HEK293 (cell line): Measurements from ENCODE around the gene SLC35F3.
"Not testable (repeated sequence)": the region's sequence is repeated elsewhere in the genome, so short reads cannot be mapped to it uniquely, and the experiment has no call there.

Experiments used
- CTCF ChIA-PET: fragments of 350-600 bp; formaldehyde crosslinking; extraction: SDS; loops from one replicate; lab custom pipeline; 2021; ENCODE audit warnings: antibody characterized with exemption; lab: Yijun Ruan, JAX
- POLR2A ChIA-PET: fragments of 300-600 bp; formaldehyde crosslinking; extraction: SDS; loops from one replicate; lab custom pipeline; 2020; ENCODE audit warnings: antibody characterized with exemption, inconsistent platforms; lab: Yijun Ruan, JAX
- H3K27ac ChIP-seq: fragments of 200-500 bp; sonication (Bioruptor generic); 2 replicates; pipeline ENCODE4 v1.5.1; 2014; ENCODE audit warnings: low read depth, low read length, control low read depth, inconsistent platforms; ENCODE audit errors: extremely low read depth
- H3K36me3 ChIP-seq, 2 experiments: fragments of 200-500 bp in 1 of 2; sonication (Bioruptor generic) in 1 of 2; 1 replicate in 1 of 2; 2 replicates in 1 of 2; pipeline ENCODE4 v1.5.1; 2014 to 2017; ENCODE audit warnings: inconsistent platforms in 2 of 2, low read length in 2 of 2; ENCODE audit not compliant: control insufficient read depth in 2 of 2, insufficient read depth in 1 of 2
- H3K4me1 ChIP-seq: fragments of 200-500 bp; sonication (Bioruptor generic); 2 replicates; pipeline ENCODE4 v1.5.1; 2014; ENCODE audit warnings: mild to moderate bottlenecking, low read length, inconsistent platforms; ENCODE audit not compliant: control insufficient read depth, insufficient read depth
- H3K4me3 ChIP-seq: 2 replicates; pipeline ENCODE4 v1.5.1; 2011; ENCODE audit warnings: low read depth, mild to moderate bottlenecking, control low read depth, low read length, moderate library complexity
- H3K9me3 ChIP-seq: fragments of 200-500 bp; sonication (Bioruptor generic); 2 replicates; pipeline ENCODE4 v1.5.1; 2014; ENCODE audit warnings: low read depth, low read length, inconsistent platforms; ENCODE audit not compliant: control insufficient read depth, insufficient read depth
- ATF2 ChIP-seq: fragments of 450-650 bp; formaldehyde crosslinking; IDR thresholded peaks from 2 replicates; pipeline ENCODE4 v1.5.1; 2016; ENCODE audit warnings: missing biosample characterization, missing genetic modification characterization, low read depth
- MZF1 ChIP-seq: fragments of 450-650 bp; formaldehyde crosslinking; IDR thresholded peaks from 2 replicates; pipeline ENCODE4 v1.5.1; 2017; ENCODE audit warnings: missing biosample characterization, missing genetic modification characterization, borderline replicate concordance
- SALL2 ChIP-seq: fragments of 450-650 bp; formaldehyde crosslinking; IDR thresholded peaks from 2 replicates; pipeline ENCODE4 v1.5.0; 2017; ENCODE audit warnings: missing biosample characterization, mild to moderate bottlenecking, missing genetic modification characterization, borderline replicate concordance
- ZBTB21 ChIP-seq: fragments of 450-650 bp; formaldehyde crosslinking; IDR thresholded peaks from 2 replicates; pipeline ENCODE4 v1.5.1; 2017; ENCODE audit warnings: missing biosample characterization, missing genetic modification characterization
- ZBTB26 ChIP-seq: fragments of 450-650 bp; formaldehyde crosslinking; optimal IDR thresholded peaks from 2 replicates; pipeline ENCODE3; 2016; ENCODE audit warnings: missing biosample characterization, mild to moderate bottlenecking, missing genetic modification characterization
- ZNF146 ChIP-seq: fragments of 450-650 bp; formaldehyde crosslinking; IDR thresholded peaks from 2 replicates; pipeline ENCODE4 v1.5.1; 2016; ENCODE audit warnings: missing biosample characterization, missing genetic modification characterization
- ZNF155 ChIP-seq: fragments of 450-650 bp; formaldehyde crosslinking; IDR thresholded peaks from 2 replicates; pipeline ENCODE4 v1.5.1; 2016; ENCODE audit warnings: missing biosample characterization, missing genetic modification characterization
- ZNF175 ChIP-seq: fragments of 450-650 bp; formaldehyde crosslinking; IDR thresholded peaks from 2 replicates; pipeline ENCODE4 v1.5.1; 2016; ENCODE audit warnings: missing biosample characterization, missing genetic modification characterization
- ZNF18 ChIP-seq: fragments of 450-650 bp; formaldehyde crosslinking; IDR thresholded peaks from 2 replicates; pipeline ENCODE4 v1.5.1; 2016; ENCODE audit warnings: missing biosample characterization, missing genetic modification characterization
- ZNF248 ChIP-seq: fragments of 450-650 bp; formaldehyde crosslinking; IDR thresholded peaks from 2 replicates; pipeline ENCODE4 v1.5.1; 2017; ENCODE audit warnings: missing biosample characterization, missing genetic modification characterization
- ZNF266 ChIP-seq: fragments of 450-650 bp; formaldehyde crosslinking; IDR thresholded peaks from 2 replicates; pipeline ENCODE4 v1.5.1; 2016; ENCODE audit warnings: missing biosample characterization, missing genetic modification characterization, low read depth
- ZNF280D ChIP-seq: fragments of 450-650 bp; formaldehyde crosslinking; IDR thresholded peaks from 2 replicates; pipeline ENCODE4 v1.5.1; 2016; ENCODE audit warnings: missing biosample characterization, missing genetic modification characterization
- ZNF416 ChIP-seq: fragments of 450-650 bp; formaldehyde crosslinking; IDR thresholded peaks from 2 replicates; pipeline ENCODE4 v1.5.1; 2016; ENCODE audit warnings: missing biosample characterization, missing genetic modification characterization
- ZNF473 ChIP-seq: fragments of 450-650 bp; formaldehyde crosslinking; IDR thresholded peaks from 2 replicates; pipeline ENCODE4 v1.5.1; 2017; ENCODE audit warnings: missing biosample characterization, missing genetic modification characterization
- ZNF580 ChIP-seq: fragments of 450-650 bp; formaldehyde crosslinking; IDR thresholded peaks from 2 replicates; pipeline ENCODE4 v1.5.1; 2016; ENCODE audit warnings: missing biosample characterization, missing genetic modification characterization
- ZNF600 ChIP-seq: fragments of 450-650 bp; formaldehyde crosslinking; IDR thresholded peaks from 2 replicates; pipeline ENCODE4 v1.5.1; 2016; ENCODE audit warnings: missing biosample characterization, missing genetic modification characterization
- ZNF621 ChIP-seq: fragments of 450-650 bp; formaldehyde crosslinking; IDR thresholded peaks from 2 replicates; pipeline ENCODE4 v1.5.1; 2017; ENCODE audit warnings: missing biosample characterization, missing genetic modification characterization
- ZNF626 ChIP-seq: fragments of 450-650 bp; sonication (Bioruptor Pico); formaldehyde crosslinking; IDR thresholded peaks from 2 replicates; pipeline ENCODE4 v1.5.1; 2018; ENCODE audit warnings: missing biosample characterization, missing genetic modification characterization, inconsistent platforms
- ZNF660 ChIP-seq: fragments of 450-650 bp; IDR thresholded peaks from 2 replicates; pipeline ENCODE4 v1.5.1; 2018; ENCODE audit warnings: missing biosample characterization, mild to moderate bottlenecking, missing genetic modification characterization
- ZNF837 ChIP-seq: fragments of 450-650 bp; formaldehyde crosslinking; IDR thresholded peaks from 2 replicates; pipeline ENCODE4 v1.5.1; 2016; ENCODE audit warnings: missing biosample characterization, missing genetic modification characterization

Gene SLC35F3

GRCh38 chr1:234300096-234300495, 395.6 kb downstream of the SLC35F3 start:
- TF ChIP-seq SALL2 (tag by site-specific recombination): no peak
- no peak for TF ChIP-seq ZNF248
- TF ChIP-seq ATF2: no peak
- TF ChIP-seq ZNF416 (tag by site-specific recombination): no peak
- no peak for TF ChIP-seq MZF1
- TF ChIP-seq ZBTB21 (tag by site-specific recombination): no peak
- no peak for TF ChIP-seq ZNF266
- no peak for TF ChIP-seq ZBTB26 (tag by site-specific recombination)
- TF ChIP-seq ZNF155 (tag by site-specific recombination): no peak
- no peak for TF ChIP-seq ZNF621 (tag by site-specific recombination)
- TF ChIP-seq ZNF837 (tag by site-specific recombination): no peak
- TF ChIP-seq ZNF626: no peak
- no peak for TF ChIP-seq ZNF660 (tag by site-specific recombination)
- POLR2A ChIA-PET: no interaction called here
- CTCF ChIA-PET: interaction anchor here (0.6 to 3.0 kb wide), 5 partner anchors 10 to 1707 kb away, joined by 4 to 36 read pairs (median 4); no protein-coding TSS in a partner anchor

GRCh38 chr1:234301663-234302062, 397.2 kb downstream of the SLC35F3 start:
- H3K4me3 ChIP-seq, H3K36me3 ChIP-seq, H3K9me3 ChIP-seq, H3K27ac ChIP-seq, H3K4me1 ChIP-seq, POLR2A ChIA-PET: not testable (repeated sequence)
- TF ChIP-seq ZNF280D (tag by site-specific recombination) (0 out of 2 replicates have a peak, but pooled peaks have one; percentile 49), ZNF146 (tag by site-specific recombination) (peak; percentile 89)
- CTCF ChIA-PET: interaction anchor here (2.0 to 3.0 kb wide), 2 partner anchors 8 to 11 kb away, joined by 6 to 36 read pairs; no protein-coding TSS in a partner anchor

More at GRCh38 chr1:234300096-234300495, 395.6 kb downstream of the SLC35F3 start:
- Histone ChIP-seq H3K9me3 (no peaks in the 10 kb centered on the region), H3K27ac (no peak overlapping the region), H3K36me3 (no peaks in the 10 kb centered on the region), H3K4me3 (no peak overlapping the region), H3K4me1 (no peaks in the 10 kb centered on the region)

GRCh38 chr1:234302354-234302962, 398.0 kb downstream of the SLC35F3 start:
- ChIA-PET CTCF (interaction anchor here (1.0 to 3.0 kb wide), 4 partner anchors 7 to 177 kb away, joined by 3 to 36 read pairs (median 6); no protein-coding TSS in a partner anchor), POLR2A (no interaction called here)
- TF ChIP-seq ZNF175 (tag by site-specific recombination): no peak
- no peak for TF ChIP-seq ZNF600 (tag by site-specific recombination)
- no peak for TF ChIP-seq ZNF473 (tag by site-specific recombination)
- no peak for TF ChIP-seq ZNF580
- no peak for TF ChIP-seq ZNF18 (tag by site-specific recombination)
- Histone ChIP-seq H3K4me3 (no peak overlapping the region), H3K9me3 (no peaks in the 10 kb centered on the region), H3K36me3 (no peaks in the 10 kb centered on the region), H3K27ac (no peak overlapping the region), H3K4me1 (no peaks in the 10 kb centered on the region)
